Activated effector memory CD4-positive, alpha-beta T cell treated with anti-CD3 and anti-CD28 coated beads, Interleukin-2, amount 50 U/mL, for 16 hours (primary cell): ENCODE results near the gene ASTN2.

Experiments
- DNase-seq: peaks from one replicate; pipeline ENCODE4 v3.0.0-alpha.2; 2020

The ASTN2 gene

DNA sequence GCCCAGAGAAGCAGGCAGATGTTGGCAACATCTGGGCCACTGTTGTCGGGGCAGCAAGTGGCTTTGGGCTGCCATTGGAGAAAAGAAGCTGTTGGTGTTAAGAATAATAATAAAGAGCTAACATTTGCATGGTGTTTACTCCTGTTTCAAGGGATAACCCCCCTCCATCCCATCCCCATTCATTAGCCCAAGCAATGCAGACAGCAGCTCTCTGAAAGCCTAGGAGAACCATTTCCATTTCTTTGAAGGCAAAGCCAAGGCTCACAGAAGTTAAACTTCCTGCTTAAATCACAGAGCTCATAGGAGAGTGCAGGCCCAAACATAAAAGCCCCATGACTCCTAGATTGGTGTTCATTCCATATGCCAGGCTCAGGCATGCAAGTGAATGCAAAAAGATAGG, 175.4 kb downstream of the ASTN2 start:
- DNase-seq, result no peak

DNA sequence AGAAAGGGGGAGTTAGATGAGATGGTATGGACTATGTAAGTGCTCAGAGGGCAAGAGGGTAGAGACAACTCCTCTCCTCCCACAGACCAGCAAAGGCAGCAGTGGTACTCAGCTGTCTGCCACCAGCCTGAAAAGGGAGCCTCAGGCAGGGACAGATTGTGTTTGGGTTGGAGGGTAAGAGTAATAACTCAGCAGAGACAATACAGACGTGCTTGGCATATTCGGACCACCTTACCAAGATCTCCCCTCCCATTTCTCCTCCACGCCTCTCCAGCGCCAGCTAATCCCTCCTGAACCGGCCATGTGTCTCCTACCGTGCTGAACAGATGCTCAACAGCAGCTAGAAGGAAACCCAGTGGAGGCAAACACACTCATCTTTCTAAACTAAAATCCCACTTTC, 180.8 kb downstream of the ASTN2 start:
- no peak for DNase-seq

DNA sequence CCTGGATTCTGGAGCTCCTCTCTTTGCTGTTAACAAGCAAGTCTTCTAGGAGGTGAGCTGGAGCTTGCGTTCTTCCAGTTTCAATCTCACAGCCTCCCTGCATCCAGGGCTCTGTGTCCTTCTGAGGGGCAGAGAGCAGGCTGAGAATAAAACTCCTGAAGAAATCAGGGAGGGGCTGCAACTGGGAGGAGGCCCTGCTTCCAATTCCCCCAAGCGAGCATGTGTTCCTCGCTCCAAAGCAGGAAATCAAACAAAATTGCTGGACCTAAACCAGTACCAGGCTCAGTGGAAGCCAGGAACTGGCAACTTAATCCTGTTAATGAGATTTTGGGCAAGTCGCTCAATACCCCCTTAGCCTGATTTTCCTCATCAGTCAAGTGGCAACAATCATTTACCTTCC, 181.8 kb downstream of the ASTN2 start:
- no peak for DNase-seq

DNA sequence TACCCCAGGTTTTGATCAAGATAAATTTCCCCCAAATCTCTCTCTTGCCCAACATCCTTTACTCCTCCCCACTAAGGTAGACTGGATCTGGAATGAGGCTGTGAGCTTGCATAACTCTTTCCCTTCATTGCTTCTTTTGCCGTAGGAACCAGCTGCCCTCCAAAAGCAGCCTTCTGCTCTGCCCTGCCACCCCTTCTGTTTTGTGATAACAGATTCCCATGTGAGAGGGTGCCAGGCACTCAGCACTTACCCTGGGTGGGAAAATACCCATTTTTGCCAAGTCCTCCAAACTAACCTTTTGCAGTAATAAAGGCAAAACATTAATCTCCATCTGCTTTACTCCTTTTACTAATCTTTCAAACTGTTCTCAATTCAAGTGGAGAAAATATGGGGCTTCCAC, 182.6 kb downstream of the ASTN2 start:
- DNase-seq, result no peak

DNA sequence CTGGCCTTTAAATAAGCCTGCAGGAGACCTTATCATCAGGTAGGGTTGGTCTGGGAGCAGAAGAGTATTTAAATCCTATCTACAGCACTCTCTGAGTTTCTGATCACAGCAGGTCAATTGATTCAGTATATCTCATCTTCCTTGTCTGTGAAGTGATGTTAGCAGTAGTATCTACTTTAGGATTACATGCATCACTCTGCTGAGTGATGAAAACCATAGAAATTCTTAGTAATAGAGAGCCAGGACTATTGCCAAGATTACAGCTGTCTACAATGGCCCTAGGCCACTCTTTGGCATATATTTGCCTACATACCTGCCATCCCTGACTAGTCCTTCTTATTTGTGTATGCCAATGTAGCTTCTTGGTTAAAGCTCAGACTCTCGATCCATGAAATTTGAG, 183.8 kb downstream of the ASTN2 start:
- no peak for DNase-seq

DNA sequence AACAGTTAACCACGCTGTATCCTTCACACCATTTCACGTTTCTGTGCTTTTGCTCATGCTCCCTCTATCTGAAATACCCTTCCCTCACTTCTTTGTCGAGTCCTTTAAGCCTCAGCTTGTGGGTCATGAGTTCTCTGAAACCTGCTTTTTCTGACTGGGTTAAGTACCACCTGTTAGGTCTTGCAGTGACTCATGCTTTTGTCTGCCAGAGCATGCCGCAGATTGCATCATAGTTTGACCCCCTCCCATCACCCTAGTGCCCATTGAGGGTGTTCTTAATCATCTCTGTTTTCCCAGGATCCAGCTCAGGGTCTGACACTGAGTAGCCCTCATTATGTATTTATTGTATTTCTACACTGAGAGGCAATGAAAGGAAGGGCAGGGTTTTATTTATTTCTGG, 190.2 kb downstream of the ASTN2 start:
- DNase-seq, result no peak

DNA sequence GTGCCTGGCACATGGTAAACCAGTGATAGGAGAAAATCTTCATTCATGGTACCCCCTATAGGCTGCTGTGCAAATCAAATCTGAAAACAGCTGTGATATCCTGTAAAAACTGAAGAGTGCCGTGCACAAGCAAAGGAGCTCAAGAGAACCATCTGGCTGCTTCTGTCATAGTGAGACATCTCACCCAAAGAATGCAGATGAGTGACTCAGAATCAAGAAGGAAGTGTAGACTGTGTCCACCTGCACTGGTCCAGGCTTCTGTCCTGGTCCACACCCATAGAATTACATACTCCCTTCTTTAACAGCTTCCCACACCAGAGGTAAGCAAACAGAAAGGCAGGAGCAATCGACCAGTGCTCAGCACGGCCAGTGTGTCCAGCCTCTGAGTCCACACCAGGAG, 195.9 kb downstream of the ASTN2 start:
- DNase-seq, result no peak

DNA sequence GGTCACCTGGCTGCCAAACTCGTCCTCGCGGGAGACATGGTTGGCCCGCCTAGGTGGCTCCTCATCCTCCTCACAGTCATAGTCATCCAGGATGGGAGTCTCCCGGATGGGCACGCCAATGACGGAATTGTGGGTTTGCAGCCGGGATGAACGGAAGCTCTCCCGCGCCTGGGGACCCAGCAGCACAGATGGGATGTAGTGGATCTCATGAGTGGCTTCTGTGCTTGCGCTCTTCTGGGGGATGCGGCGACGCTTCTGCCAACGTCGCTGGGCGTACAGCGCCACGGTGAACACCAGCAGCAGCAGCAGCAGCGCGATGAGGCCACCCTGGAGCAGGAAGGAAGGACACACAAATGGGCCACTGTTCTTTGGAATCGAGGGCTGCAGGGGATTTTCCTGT, 200.4 kb downstream of the ASTN2 start:
- no peak for DNase-seq

DNA sequence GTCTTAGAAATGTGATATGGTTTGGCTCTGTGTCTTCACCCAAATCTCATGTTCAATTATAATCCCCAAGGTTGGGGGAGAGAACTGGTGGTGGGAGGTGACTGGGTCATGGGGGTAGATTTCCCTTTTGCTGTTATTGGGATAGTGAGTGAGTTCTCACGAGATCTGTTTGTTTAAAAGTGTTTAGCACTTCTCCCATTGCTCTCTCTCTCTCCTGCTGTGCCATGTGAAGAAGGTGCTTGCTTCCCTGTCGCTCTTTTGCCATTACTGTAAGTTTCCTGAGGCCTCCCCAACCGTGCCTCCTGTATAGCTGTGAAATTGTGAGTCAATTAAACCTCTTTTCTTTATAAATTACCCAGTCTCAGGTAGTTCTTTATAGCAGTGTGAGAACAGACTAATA, 203.6 kb downstream of the ASTN2 start:
- no peak for DNase-seq

DNA sequence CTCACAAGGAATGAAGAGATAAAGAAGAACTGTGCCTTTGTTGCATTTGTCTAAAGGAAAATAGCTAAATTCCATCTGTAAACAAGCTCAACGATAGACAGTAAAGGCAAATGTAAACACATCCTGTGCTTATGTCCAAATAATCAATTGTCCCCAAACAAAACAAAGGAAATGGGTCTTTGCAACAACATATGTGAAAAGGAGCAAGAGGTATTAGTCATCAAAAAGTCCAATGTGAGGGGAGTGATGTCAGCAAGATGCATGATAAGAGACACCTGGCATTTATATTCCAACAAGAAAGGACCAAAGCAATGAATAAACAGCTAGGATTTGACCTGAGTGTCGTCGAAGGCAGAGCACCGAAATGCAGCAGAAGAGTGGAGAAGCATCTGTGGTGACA, 209.1 kb downstream of the ASTN2 start:
- no peak for DNase-seq

DNA sequence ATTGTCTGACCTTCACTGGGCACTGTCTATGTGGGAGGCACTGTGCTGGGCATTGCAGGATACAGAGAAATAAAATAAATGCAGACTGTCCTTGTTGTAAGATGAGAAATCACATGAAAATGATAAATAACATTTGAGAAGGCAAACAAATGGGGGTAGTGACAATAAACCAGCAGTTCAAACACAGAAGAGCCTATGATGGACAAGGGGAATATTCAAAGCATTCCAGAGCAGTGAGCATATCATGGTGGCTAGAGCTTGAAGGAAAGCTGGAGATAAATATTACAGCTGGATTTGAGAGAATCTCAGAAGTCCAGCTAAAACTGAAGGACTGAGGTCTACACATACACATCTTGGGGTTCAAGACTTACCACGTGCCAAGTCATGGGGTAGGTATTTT, 209.9 kb downstream of the ASTN2 start:
- no peak for DNase-seq

DNA sequence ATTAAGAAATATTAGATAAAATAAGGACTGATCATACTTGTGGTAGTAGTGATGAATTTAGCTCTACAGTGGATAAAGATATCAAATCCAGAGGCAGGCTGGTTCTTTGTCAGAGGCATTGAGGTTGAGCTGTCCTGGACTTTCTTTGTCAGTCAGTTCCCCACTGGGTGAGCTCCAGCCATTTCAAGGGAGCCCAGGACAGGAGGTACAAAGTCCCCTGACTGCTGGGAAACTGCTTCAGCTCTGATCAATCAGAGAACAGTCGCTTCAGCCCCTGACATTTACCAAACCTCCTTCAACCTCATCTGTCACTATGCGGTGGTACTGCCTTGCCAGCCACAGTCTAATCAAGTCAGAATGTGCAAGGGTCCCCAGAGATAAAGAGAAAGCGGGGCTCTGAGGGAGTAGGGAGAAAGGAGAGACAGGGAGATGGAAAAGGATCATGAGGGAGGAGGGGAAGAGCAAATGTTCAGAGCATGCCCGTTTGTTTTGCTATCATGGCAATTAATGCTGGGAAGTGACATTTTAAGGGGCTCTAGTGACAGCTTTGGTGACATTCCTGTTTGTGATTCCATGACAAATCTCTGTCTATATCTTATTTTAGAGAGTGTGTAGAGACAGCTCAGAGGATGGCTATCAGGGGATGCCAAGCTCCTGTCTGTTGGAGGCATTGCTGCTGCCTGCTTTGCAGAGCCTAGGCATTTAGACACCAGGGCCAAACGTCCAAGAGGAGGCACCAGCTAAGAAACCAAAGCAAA, 223.2 kb downstream of the ASTN2 start:
- DNase-seq, result no peak

DNA sequence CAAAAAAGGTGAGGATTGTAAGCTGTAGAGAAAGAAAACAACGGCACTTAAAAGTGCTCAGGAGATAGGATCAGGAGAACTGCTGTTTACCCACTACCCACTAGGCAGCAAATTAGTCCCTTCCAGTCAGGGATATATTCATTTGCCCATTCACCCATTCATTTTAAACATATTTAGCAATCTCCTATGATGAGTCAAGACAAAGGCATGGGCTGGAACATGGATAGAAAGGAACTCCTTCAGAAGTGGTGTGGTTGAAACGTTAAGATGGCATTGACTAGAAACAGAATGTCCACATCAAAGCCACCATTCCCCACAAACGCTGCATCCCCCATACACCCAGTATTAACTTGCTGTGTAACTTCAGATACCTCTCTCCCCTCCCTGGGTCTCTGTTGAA, 225.7 kb downstream of the ASTN2 start:
- DNase-seq, result no peak

DNA sequence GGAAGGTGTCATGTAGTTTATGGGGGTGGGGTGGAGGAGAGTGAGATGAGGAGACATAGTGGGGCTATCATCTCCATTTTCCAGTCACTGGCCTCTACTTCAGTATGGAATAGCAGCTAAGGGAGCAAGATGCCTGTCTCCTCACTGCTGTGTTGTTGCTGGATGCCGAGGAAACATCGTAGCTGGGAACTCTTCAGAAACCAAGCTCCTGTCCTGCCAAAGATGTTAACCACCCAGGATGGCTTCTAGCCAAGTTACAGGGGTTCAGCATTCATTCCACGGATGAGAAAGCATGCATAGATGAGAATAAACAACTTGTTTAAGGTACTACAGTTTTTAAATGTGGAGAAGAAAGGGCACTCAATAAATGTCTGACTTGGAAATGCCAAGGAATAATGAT, 226.5 kb downstream of the ASTN2 start:
- no peak for DNase-seq

DNA sequence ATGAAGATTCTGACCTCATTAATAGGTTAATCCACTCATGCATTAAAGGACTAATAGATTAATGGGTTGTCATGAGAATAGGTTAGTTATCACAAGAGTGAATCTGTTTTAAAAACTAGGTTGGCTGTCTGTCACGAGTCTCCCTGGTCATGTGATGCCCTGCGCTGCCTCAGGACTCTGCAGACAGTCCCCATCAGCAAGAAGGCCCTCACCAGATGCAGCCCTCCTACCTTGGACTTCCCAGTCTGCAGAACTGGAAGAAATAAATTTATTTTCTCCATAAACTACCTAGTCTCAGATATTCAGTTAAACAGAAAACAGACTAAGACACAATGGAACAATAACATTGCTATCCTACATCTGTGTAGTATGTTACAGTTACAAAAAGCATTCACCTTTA, 227.4 kb downstream of the ASTN2 start:
- no peak for DNase-seq

DNA sequence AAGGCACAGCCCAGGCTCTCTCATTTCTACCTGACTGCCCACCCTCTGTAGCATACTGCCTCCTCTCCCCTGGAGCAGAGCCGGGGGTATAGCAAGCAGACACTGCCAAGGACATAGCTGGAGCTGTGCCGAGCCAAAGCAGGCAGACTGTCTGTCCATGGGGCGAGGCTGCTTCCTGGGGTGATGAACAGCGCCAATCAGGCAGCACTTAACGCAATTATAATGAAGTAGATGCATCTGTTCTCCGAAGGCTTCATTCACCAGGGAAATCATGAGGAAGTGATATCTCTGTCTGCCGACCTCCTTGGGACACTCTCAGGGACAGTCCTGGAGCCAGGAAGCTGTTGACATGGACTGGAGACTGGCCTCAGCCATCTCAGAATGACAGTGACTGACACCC, 230.7 kb downstream of the ASTN2 start:
- DNase-seq, result no peak

DNA sequence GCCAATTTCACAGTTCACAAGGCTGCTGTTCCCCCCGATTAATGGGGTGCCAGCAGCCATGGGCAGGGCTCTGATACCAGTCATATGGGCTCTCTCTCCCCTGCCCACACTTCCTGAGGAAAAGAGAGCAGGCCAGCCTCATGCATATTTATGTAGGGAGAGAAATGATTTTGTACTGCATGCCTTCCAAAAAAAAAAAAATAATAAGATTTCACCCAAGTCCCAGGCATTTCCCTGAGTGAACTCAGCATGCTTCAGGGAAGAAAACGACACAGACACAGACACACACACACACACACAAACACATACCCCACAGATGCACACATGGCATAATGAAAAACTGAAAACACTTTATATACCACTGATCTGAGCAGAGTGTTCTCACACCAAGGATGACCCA, 232.8 kb downstream of the ASTN2 start:
- DNase-seq, result no peak

DNA sequence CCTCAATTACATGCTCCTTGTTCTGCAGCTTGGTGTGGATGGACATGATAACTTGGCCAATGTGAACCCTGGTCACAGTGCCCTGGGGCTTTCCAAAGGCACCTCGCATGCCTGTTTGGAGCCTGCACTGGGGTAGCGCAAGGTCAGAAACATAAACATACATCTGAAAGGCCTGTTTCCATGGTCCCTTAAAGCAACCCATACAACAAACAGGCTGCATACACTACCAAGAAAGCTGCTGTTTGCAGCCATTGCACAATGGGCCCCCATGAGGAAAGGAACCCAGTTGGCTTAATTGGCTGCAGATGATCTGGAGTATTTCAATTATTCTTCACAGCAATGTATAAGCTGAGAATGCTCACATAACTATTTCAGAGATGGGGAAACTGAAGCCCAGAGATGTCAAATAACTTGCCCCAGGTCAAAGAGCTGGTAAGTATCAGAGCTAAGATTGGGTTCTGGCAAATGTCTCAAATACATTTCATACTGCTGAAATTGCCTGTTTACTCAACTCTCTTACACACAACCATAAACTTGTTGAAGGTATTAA, 233.9 kb downstream of the ASTN2 start:
- no peak for DNase-seq

DNA sequence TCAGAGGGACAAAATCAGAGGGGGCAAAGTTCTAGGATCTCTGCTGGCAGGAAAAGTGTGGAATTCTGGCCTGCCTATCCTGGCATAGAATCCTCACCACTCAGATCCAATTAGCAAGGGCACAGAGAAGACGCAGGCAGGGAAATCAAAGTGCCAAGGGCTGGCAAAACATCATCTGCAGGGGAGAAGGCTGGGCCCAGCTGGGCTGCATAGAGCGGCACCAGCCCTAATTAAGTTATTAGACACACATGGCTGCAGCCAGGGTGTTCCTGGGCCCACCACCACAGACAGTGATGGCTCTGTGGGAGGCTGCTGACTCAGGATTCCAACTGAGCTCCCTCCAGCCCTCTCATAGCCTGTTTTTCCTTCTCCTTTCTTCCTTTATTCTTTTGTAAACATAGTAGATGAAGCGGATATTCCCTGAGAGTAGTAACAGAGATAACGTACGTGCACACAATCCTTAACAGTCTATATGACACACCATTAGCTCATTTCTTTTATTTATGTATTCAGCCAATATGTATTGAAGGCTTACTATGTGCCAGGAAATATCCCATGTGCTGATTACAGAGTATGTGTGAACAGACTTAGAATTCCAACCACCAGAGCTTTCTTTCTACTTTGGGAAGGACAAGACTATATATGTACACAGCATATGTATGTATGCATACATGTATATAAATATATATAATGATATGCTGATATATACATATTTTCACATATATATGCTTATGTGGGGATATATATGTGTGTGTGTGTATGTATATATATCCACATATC, 236.1 kb downstream of the ASTN2 start:
- DNase-seq, result no peak

DNA sequence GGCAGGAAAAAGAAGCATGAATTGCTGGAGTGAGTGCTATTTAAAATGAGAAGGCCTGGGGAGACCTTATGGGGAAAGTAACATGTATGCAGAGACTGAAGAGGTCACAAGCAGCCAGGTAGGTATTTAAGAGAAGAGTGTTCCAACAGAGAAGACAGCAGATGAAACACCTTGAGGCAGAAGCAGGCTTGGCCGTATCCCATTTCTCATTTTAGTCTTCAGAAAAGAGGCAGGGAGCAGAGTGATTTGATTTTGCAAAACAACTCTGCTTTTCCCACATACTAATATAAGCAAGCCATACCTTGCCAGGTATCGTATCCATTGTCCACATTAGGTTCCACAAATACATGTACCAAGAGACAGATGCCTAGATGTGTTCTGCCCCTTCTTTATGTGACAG, 244.3 kb downstream of the ASTN2 start:
- DNase-seq, result no peak

DNA sequence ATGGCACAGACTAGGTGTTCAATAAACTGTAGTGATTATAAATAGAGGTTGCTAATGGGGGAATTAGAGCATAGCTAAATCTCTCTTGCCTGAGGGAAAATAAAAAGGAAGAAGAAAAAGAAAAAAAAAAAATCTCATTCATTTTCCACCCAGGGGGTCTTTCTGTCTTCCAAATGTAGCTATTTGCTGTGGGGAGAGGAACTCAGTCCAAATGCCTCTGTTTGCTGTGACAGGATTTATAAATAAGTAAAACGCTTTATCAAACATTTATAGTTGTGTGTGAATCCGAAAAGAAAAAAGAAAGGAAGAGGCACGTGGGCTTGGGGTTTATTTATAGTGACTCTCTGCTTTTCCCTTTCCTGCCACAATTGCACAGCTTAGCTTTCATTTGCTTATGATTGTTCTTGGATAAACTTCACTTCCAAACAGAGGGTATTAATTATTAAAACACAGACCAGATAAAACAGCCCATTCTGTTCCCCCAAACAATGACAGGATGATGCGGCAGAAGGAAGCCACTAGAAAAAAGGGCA, 245.7 kb downstream of the ASTN2 start:
- DNase-seq, result no peak

DNA sequence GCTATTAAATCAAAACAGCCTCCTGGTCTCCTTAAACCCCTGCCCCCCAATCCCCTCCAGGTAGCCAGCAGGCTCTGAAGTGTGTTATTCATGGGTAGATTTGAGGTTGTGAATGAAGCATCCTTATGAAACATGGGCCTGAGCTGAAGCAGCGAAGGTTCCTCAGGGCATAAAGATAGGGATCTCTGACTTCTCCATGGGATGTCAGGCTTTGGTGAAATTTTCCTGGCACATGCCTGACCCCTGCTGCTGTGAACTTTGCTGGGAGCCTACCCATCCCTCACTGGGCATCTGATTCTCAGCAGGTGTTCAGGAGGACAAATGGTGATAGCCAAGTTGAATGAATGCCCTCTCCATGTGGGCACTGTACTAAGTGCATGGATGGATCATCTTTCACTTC, 250.3 kb downstream of the ASTN2 start:
- no peak for DNase-seq

DNA sequence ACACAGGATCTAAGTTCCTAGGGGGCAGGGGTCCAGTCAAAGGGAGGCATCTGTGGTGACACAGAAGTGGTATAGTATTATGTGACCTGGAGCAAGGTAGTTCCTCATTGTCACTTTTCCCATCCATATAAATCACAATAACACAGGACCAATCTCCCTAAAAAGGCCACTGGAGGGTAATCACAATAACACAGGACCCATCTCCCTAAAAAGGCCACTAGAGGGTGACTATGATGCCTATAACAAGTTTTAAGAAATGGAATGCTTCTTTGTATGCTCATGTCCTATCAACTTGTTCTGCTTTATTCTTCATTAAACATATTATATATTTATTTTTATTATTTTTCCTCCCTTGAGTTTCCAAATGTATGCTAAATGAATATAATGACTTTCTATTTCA, 254.6 kb downstream of the ASTN2 start:
- DNase-seq, result no peak
